ENCODE data around the gene CTDSPL.

GRCh38 chr3:37963635-37964034 is 102.0 kb downstream of the CTDSPL start:
- no peak for TF ChIP-seq EZH2 (IDR thresholded peaks at IDR 0.05; ENCODE audit: insufficient read depth, poor library complexity, severe bottlenecking)
- TF ChIP-seq EZH2phosphoT487 (IDR thresholded peaks at IDR 0.05; ENCODE audit: insufficient read depth, low read depth) = no peak
